ENCODE data around the gene FAM120B. TPM values are rescaled to one million over a fixed set of nuclear protein-coding genes. Genes with fewer than 3 reads are reported as not detected.

Gene FAM120B
- total RNA-seq, 2 donors from 2014 or later, result 18.7 to 25.3 TPM

DNA sequence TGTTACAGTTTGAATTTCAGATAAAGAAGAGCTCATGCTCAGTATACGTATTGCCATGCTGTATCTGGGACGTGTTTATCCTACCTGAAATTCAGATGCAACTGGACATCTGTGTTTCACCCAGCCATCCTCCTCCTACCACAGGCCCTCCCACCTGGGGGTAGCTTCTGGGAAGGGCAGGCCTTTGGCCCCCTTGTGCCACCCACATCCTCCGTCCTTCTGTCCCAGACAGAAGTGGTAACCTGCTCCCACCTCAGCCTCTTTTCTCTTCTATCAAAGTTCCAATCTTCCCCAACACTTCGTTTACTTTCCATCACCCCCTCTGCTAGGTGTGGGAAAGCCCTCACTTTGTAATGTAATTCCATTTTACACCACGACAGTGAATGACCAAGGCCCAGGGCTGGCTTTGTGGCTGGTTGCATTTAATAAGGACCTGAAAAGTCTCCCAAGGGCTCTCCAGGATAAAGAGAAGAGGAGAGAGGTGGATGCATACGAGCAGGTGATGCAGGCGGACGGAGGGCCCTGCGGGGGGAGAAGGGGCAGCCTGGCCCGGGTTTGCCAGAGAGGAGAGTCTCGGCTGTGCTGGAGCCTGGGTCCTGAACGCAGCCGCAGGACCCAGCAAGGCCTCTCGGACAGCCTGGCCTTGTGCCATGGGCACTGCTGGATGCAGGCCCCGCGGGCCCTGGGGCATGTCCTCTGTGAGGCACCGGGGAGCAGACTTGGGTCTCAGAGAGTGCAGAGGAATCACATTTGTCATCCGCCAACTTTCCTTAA, 148.1 kb downstream of the FAM120B start:
- intact Hi-C loops (cut with DNase I), result no loop called here
- DNase-seq (ENCODE audit: low spot score), result no peak

DNA sequence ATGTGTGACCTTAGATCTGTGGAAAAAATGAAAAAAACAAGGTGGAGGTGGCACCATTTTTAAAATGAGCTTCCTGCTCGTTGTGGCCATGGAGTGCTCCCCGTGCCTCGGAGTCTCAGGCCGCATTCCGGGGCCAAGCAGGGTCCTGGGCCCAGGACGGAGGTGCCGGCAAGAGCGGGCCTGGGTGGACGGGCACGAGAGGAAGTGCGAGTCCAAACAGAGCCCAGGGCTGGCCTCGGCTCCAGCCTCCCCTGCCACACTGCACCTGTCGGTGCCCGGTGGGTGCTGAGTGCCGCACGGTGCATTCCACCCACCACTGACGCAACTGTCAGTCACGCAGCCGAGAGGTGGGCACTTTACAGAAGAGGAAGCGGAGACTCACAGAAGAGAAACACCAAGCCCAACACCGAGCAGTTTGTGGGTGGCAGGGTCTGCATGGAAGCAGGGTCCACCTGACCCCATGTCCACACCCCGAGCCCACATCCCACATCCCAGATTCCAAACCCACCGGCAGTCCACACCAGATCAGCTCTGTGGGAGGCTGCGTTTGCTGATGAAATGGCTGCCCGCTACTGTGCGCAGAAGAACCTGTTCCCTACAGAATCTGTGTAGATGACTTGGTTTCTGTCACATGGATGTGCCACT, 148.9 kb downstream of the FAM120B start:
- intact Hi-C loops (cut with DNase I), result no loop called here
- no peak for DNase-seq (ENCODE audit: low spot score)

DNA sequence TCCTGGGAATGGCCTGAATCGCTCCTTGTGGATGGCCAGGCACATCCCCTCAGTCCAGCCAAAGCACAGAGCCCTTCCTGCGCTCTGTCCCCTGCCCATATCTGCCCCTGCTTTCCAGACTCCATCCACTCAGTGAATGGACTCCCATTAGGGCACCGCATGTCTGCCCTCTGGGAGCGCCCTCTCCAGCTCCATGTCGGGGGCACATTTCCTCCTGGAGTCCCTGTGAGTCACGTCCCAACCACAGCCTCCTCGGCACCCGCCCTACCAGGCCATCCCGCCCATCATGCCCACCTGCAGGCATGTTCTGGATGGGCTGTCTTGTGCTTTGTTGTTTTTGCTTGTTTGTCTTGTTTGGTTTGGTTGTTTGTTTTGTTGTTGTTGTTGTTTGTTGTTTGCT, 149.8 kb downstream of the FAM120B start:
- intact Hi-C loops (cut with DNase I), result no loop called here
- DNase-seq (ENCODE audit: low spot score), result no peak

Small RNA genes lying within 50 kb of the gene (microRNA-seq; reads per million reads assigned to microRNA genes)
- 0 to 0.65 reads per million in 2 donors for gene MIR4644 (ENCODE audit: borderline microRNAs expressed in 2 of 2)

Other genes with a start within 250 kb of the FAM120B start
- 10 to 100 TPM in 1 of 2 donors, 1 to 10 TPM in 1; 9.6 to 14.1 TPM for gene DLL1, start 15.7 kb upstream of the FAM120B start, total RNA-seq
- gene PSMB1, start 246.5 kb downstream of the FAM120B start, total RNA-seq, result 100 to 1,000 TPM; 116 to 128 TPM
- 10 to 100 TPM in 1 of 2 donors, 1 to 10 TPM in 1; 9.7 to 13.1 TPM for gene TBP, start 247.6 kb downstream of the FAM120B start, total RNA-seq